Uterus (tissue), 4 donors: ENCODE results near the gene CHP2. TPM values are rescaled to one million over a fixed set of nuclear protein-coding genes. Genes with fewer than 3 reads are reported as not detected.

ENCODE experiments used
- DNase-seq, 2 donors: peaks; one replicate each; pipeline ENCODE4 v3.0.0-alpha.2; 2019 to 2020
- H3K27ac ChIP-seq, 2 donors: fragments of 200-600 bp; sonication (generic); 1 replicate in 1 of 2; 2 replicates in 1 of 2; pipeline ENCODE4 v1.5.1; 2016 to 2018
- H3K27me3 ChIP-seq, 2 donors: fragments of 200-600 bp; sonication (generic); one replicate each; pipeline ENCODE4 v1.5.1; 2018 to 2019; ENCODE audit warnings: control low read depth in 1 of 2
- H3K36me3 ChIP-seq, 2 donors: fragments of 200-600 bp; sonication (generic); one replicate each; pipeline ENCODE4 v1.5.1; 2019; ENCODE audit warnings: control low read depth in 1 of 2
- H3K4me1 ChIP-seq, 2 donors: fragments of 200-600 bp; sonication (generic); one replicate each; pipeline ENCODE4 v1.5.1; 2018 to 2019; ENCODE audit warnings: control low read depth in 1 of 2
- H3K4me3 ChIP-seq, 2 donors: fragments of 200-600 bp; sonication (generic); 1 replicate in 1 of 2; 2 replicates in 1 of 2; pipeline ENCODE4 v1.5.1; 2018 to 2019; ENCODE audit warnings: mild to moderate bottlenecking in 1 of 2
- H3K9me3 ChIP-seq, 2 donors: fragments of 200-600 bp; sonication (generic); one replicate each; pipeline ENCODE4 v1.5.1; 2019; ENCODE audit warnings: control low read depth in 1 of 2
- CTCF ChIP-seq, 4 experiments: fragments of 200-600 bp in 2 of 4; fragments of 450-650 bp in 2 of 4; sonication (generic) in 2 of 4; IDR thresholded peaks; one replicate each; pipeline ENCODE4 v1.5.1; 2016 to 2019; ENCODE audit warnings: antibody characterized with exemption in 4 of 4, mild to moderate bottlenecking in 2 of 4, moderate library complexity in 1 of 4
- POLR2A ChIP-seq, 2 donors: fragments of 450-650 bp; IDR thresholded peaks; one replicate each; pipeline ENCODE4 v1.6.1; 2016; ENCODE audit warnings: antibody characterized with exemption in 2 of 2, mild to moderate bottlenecking in 1 of 2, moderate library complexity in 1 of 2
- intact Hi-C: fragments of 100-400 bp; cut with DNase I; formaldehyde crosslinking; loops from one replicate; pipeline ENCODE4 v1.15.1; 2023; ENCODE audit warnings: low total_unique reads
- total RNA-seq, 4 donors: library from RNA; depleted of rRNA in 3 of 4; stranded (reverse); fragments of >200 nt in 3 of 4; gene quantifications; one replicate each; pipeline versions ENCODE4 v1.1.0 to v1.2.4, GENCODE V29; 2014 to 2023
- donor health status: DM: yes; HTN: yes; CAD: no.

CHP2 gene
- total RNA-seq, 4 donors from 2014 or later = 0.35 TPM; not detected in 3

- Histone ChIP-seq H3K27ac (no peak overlapping the region), H3K4me3 (no peak overlapping the region), H3K36me3 (no peaks in the 10 kb centered on the region), H3K9me3 (no peaks in the 10 kb centered on the region), H3K27me3 (no peaks in the 10 kb centered on the region), H3K4me1 (no peaks in the 10 kb centered on the region)
- intact Hi-C loops = no loop called here
- DNase-seq = no peak
- no peak for TF ChIP-seq POLR2A (IDR thresholded peaks at IDR 0.05)
- no peak for TF ChIP-seq CTCF (IDR thresholded peaks at IDR 0.05)
Measured at GRCh38 chr16:23724096-23724784, 30.6 kb upstream of the CHP2 start.

- TF ChIP-seq CTCF (IDR thresholded peaks at IDR 0.05) (no peak), POLR2A (IDR thresholded peaks at IDR 0.05) (no peak)
- no peaks in the 10 kb centered on the region for H3K9me3 ChIP-seq
Measured at GRCh38 chr16:23724785-23725131, 30.1 kb upstream of the CHP2 start.

GRCh38 chr16:23726710-23727109 lies 28.1 kb upstream of the CHP2 start:
- Histone ChIP-seq H3K4me3 (no peak overlapping the region), H3K4me1 (no peaks in the 10 kb centered on the region), H3K36me3 (no peaks in the 10 kb centered on the region), H3K9me3 (no peaks in the 10 kb centered on the region), H3K27me3 (no peaks in the 10 kb centered on the region), H3K27ac (no peak overlapping the region)
- intact Hi-C loops = no loop called here
- no peak for DNase-seq
- TF ChIP-seq CTCF (IDR thresholded peaks at IDR 0.05) (no peak), POLR2A (IDR thresholded peaks at IDR 0.05) (no peak)

More at GRCh38 chr16:23724785-23725131, 30.1 kb upstream of the CHP2 start:
- Histone ChIP-seq H3K4me3 (no peak overlapping the region), H3K27ac (no peak overlapping the region), H3K4me1 (no peaks in the 10 kb centered on the region), H3K27me3 (no peaks in the 10 kb centered on the region), H3K36me3 (no peaks in the 10 kb centered on the region)
- intact Hi-C loops = no loop called here
- DNase-seq = no peak

GRCh38 chr16:23728112-23728477 lies 26.7 kb upstream of the CHP2 start:
- no peak for DNase-seq
- Histone ChIP-seq H3K4me1 (no peaks in the 10 kb centered on the region), H3K4me3 (no peak overlapping the region), H3K27me3 (no peaks in the 10 kb centered on the region), H3K27ac (no peak overlapping the region), H3K9me3 (no peaks in the 10 kb centered on the region), H3K36me3 (no peaks in the 10 kb centered on the region)
- TF ChIP-seq POLR2A (IDR thresholded peaks at IDR 0.05) (no peak), CTCF (IDR thresholded peaks at IDR 0.05) (no peak)
- intact Hi-C loops = no loop called here

- Histone ChIP-seq H3K27ac (no peak overlapping the region), H3K4me3 (no peak overlapping the region), H3K27me3 (no peaks in the 10 kb centered on the region), H3K9me3 (no peaks in the 10 kb centered on the region), H3K36me3 (no peaks in the 10 kb centered on the region), H3K4me1 (no peaks in the 10 kb centered on the region)
- intact Hi-C loops = no loop called here
- DNase-seq = no peak
- no peak for TF ChIP-seq CTCF (IDR thresholded peaks at IDR 0.05)
- TF ChIP-seq POLR2A (IDR thresholded peaks at IDR 0.05) = no peak
Measured at GRCh38 chr16:23729503-23730424, 25.1 kb upstream of the CHP2 start.
